GM21515 (cell line): Measurements from ENCODE around the gene PIK3C2B.
A peak's percentile ranks its signal among the peaks of the same experiment; 100 is the strongest.

ENCODE experiments used
- ATAC-seq: cut with Tn5 transposase; IDR thresholded peaks from one replicate; pipeline ENCODE4 v1.9.1; 2021; ENCODE audit not compliant: unreplicated experiment

PIK3C2B gene

DNA sequence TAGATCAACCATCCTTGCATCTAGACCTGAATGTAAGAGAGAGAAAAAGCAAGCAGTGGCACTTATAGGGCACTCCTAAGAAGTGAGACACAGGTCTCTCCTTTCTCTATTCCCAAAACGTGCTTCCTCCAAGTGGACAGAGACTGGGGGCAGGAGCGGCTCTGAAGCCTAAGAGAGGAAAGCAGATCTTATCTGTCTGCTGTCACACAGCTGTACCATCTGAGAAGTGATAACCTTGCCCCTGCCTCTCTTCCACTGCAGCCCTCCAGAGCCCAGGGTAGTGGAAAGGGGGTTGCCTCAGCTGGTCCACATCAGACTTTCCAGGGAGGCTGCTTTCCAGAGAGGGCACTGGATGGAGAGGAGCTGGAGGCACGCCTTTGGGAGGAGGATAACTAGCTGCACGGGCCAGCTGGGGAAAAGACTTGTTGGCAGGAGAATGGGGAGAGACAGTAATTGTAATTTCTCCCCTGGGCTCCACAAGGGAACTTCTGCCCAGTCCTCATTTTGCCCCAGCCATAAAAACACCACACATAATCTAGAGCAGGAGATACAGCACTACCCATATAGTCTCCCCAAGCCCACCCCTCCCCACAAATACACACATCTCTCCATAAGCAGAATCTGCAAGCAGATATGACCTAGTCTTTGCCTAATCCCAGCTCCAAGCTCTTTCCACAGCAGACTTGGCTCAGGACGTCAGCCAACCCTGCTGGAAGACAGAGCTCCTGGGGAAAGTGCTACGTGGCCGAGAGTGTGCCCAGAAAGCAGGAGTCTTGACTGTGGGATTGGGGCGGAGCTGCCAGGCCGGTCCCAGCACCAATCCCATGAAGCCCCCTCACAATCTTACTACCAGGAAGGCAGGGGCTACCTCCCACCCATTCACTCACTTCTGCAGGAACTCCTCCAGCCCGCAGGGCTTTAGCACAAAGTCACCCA, 31.2 kb downstream of the PIK3C2B start:
- ATAC-seq, result no peak

DNA sequence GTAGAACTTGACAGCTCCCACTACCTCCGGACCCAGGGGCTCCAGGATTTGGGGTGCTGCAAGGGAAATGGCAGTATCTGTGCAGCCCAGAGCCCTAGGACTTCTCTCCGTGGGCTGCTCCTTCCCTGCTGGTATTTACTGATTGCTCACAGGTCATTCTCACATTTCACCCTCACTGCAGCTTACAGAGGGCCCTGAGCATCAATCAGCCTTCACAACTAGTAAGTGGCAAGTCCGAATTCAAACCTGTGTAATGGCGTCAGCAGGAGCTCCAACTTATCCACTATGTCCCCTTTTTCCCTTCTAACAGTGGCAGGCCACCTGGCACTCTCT, 32.4 kb downstream of the PIK3C2B start:
- no peak for ATAC-seq

DNA sequence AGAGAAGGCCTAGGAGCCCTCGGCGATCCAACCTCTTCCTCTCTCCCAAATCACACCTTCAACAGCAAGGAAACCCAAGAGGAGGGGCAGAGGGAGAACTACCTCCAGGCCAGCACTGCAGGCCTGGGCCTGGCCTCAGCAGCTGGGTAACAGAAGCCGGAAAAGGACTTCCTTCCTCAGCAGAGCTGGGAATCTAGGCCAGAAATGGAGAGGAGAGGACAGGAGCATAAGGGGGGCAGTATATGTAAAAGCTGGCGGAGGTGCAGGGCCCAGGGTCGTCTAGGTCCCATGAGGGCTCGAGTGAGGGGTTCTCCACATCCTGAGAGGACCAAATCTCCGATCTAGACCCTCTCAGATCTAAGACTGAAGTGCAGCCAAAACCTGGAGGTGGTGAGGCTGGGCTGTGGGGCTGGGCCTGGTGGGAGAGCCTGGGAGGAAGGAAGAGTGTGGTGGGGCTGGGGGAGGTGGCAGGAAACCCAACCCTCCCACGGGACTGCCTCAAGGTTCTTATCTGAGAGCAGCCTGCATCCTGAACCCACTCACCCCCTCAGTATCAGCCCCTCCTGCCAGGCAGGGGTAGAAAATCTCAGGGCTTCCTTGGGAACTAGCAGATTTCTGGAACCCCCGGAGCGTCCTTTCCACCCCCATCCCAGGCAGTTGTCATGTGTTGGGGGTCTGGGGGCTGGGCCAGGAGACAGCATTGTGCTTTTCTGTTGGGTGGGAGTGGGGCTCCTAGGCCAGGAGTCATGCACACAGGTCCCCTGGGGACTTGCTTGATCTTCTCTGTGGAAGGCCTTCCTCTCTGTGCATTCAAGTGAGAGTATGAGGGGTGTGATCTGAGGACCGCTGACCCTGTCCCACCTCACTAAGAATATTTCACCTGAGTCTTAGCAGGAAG, 33.0 kb downstream of the PIK3C2B start:
- ATAC-seq, result no peak

DNA sequence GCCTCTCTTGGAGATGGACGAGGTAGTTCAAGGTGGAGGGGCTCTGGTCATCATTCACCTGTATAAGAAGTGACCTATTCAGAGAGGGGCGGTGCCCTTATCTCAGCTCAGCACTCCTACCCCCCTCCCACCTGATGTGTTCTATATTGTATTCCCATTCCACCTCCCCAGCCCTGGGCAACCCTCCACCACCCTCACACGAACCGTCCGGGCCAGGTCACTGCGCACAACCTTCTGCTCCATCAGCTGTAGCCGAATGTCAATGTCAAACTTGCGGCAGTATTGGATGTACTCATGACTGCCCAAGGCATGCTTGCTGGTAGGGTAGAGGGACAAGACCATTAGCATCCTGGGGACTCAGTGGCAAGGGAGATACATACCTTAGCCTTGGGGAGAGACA, 34.3 kb downstream of the PIK3C2B start:
- ATAC-seq, result no peak

DNA sequence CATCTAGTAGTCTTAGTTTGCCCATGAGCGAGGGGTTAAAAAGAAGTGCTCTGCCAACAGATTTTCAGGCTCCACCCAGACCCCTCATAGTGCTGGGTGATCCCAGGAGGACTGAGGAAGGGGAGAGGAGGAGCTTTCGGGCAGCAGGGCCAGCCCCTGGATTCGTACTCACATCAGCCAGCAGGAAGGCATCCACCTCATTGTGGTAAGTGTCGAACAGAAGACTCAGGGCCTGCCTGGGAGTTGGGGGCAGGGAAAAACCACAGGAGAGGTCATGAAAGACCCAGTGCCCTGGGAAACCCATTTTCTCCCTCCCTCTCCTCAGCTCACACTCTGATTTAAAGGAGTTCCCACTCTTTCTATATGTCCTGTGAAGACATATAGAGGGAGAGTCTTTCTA, 34.9 kb downstream of the PIK3C2B start:
- ATAC-seq, result no peak

DNA sequence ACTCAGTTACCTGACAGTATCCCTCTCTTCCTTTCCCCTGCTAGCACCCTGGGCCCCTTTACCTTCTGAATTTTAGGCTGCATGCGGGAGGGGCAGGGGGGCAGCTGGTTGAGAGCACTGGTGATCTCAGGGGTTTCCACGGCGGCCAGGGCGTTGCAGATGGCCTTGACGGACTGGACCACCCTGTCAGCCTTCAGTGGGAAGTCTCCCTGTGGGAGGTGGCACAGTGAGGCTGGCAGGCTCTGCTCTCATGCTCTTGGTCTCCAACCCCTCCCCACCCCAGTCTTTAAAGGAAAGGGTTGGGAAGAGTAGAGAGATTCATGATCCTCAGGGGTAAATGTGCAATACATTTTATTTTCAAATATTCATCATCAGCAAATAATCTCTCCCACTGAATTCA, 36.9 kb downstream of the PIK3C2B start:
- no peak for ATAC-seq

DNA sequence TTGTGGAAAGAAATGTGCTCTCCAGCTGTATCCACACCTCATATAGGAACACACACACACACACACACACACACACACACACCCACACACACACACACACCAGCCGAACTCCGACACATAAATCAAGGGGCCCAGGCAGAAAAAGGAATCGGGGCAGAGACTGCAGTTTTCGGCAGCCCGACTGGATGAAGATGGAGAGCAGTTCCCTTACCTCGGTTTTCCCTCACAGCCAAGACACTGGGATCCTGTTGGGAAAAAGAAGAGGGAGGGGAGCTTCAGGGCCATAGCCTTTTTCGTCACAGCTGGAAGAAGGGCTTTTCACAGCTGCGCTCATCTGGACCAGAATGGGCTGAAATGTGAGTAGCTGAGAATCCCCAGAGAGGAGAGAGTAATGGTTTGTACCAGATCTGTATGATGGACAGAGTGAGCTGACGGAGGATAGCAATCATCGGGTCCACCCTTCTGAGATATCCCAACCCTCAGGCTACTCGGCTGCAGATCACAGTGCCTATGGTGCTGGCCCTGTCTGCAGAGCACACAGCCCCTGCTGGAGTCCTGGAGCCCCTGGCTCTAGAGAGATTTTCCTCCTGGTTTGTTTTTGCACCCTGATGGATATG, 37.7 kb downstream of the PIK3C2B start:
- no peak for ATAC-seq

DNA sequence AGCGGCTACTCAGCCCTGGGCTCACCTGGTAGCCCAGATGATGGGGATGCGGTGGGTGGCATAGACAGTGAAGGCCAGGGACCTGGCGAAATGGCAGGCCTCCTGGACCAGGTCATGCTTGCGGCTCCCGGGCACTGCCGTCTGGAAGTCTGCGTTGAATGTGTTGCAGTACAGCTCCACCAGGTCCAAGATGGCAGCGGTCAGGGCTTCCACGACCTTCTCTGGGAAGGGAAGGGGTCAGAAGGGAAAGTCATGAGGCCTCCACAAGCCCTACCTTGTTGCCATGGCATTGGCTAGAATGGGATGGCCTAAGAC, 38.8 kb downstream of the PIK3C2B start:
- no peak for ATAC-seq

DNA sequence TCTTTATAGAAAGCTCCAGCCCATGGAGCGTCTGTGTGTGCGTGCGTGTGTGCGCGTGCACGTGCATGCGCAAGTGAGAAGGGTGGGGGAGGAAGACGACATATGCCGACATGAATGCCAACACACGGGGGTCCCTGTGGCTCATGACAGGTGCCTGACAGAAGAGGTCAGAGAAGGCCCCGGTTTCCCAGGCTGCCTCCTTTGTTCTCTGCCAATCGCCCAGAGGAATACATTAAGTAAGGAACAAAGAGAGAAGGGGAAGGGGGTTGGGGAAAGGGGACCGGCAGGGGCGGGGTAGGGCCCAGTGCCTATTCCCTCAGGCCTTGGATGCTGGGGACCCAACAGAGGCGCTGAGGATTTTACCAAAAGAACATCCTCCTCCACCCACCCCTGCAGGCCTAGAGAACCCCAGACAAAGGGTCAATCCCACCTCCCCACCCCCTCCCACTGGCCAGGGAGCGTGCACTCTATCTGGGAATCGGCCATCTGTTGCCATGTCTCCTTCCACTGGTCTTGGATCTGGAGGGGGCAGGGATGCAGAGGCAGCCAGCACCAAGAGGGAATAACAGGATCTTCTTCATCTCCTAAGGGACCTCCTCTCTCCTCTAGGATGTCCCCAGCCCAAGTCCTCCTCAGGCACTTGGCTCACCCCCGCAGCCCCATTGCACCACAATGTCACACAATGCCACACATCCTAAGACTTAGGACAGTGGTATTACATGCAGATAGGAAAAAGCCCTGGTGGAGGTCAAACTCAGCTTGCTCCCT, 39.4 kb downstream of the PIK3C2B start:
- no peak for ATAC-seq

DNA sequence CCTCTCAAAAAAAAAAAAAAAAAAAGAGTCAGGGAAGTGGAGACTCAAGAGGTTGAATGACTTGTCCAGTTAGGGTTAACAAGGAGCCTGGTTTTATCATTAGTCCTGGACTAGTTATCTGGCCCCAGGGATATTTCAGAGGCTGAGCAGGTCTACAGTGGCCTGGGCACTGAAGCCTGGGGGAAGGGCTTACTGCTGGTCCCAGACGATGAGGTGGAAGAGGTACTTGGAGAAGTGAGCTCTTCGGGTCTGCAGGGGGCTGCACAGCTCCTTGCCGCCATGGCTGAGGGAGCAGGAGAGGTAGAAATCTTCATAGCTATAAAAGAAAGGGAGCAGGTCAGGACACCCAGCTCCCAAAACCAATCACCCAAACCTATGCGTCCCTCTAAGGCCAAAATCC, 40.1 kb downstream of the PIK3C2B start:
- ATAC-seq, result no peak

DNA sequence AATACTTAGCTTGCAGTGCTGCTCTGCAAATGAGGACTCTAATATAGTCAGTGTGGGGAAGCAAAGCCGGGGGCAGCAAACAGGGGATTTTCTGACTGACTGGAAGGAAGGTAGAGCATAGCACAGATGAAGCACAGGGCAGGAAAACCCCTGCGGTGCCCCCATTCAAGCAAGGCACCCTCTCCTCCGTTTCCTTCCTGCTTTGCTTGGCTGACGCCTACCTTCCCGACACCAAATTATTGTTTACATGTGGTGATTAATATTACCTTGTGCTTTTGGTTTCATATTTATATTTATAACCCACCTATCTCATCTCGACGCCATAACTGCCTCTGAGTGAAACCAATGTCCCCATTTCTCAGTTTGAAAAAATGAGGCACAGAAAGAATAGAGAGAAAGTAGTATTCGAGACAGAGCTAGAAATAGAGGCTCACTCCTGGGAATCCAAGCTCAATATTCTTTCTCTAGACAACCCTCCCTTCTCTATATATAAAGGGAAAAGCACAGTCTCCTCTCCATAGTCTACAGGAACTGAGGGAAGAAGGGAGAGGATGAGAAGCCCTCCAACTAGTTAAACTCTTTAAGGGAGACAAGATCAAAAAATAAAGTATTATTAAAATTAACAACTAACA, 41.3 kb downstream of the PIK3C2B start:
- ATAC-seq, result peak; percentile 65

DNA sequence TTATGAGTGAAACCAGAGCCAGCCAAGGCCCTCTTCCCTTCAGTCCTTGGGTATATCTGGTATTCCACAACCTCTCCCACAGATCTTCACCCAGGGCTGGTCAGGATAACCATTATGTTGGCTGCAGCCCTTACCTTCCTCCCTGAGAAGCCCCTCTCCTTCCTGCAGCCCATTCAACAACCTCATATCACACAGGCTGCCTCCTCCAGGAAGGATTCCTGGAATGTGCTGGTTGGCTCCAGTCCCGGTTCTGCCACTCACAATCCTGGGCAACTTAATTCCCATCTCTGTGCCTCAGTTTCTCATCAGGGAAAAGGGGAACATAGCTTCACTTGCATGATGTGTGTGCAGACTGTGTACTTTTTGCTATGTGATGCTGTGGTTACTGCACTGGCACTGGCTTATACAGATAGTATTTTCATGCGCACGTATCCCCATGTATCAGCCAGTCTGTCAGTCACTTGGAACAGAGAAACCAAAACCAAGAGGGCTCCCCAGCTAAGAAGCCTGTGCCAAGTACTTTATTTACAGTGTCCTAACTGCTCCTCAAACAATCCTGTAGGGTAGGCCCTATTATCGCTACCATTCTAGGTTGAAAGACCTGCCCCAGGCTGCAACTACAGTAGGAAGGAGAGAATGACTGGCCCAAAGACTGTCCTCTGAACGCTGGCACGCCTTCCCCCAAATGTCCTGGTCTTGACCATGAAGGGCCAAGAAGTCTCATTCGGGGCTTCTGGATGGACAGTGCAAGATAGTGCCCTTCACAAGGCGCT, 43.1 kb downstream of the PIK3C2B start:
- ATAC-seq, result no peak

DNA sequence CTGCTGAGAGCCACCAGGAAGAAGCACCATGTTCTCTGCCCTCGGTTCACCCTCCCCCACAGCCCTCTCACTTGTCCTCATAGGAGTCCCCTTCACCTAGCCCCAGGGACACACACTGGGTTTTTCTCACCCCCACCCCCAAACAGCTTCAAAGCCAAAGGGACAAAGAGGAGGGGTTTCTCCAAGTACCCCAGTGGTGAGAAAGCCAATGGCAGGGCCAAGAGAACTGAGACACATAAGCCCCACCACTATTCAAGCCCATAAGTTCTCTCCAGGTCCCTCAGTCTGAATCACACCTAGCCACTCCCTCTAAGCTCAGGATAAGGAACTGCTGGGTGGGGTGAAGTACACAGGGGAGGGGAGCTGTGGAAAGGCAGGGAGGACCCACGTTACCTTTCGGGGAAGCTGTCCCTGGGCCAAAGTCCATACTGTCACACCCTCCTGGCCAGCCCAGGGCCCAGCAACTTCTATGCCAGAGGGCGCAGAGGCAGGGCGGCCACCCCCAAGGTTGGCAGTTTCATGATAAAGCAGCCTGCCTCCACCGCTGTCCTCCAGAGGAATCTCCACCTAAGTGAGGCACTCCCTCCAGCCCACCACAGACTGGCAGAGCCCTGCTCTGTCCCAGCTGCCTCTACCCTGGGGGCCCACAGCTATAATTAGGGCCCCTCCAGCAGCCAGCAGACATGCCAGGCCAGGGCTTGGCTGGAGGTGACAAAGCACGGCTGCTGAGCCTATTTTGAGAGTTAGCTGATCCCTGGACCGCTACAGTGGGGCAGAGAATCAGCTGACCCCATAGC, 43.9 kb downstream of the PIK3C2B start:
- no peak for ATAC-seq

DNA sequence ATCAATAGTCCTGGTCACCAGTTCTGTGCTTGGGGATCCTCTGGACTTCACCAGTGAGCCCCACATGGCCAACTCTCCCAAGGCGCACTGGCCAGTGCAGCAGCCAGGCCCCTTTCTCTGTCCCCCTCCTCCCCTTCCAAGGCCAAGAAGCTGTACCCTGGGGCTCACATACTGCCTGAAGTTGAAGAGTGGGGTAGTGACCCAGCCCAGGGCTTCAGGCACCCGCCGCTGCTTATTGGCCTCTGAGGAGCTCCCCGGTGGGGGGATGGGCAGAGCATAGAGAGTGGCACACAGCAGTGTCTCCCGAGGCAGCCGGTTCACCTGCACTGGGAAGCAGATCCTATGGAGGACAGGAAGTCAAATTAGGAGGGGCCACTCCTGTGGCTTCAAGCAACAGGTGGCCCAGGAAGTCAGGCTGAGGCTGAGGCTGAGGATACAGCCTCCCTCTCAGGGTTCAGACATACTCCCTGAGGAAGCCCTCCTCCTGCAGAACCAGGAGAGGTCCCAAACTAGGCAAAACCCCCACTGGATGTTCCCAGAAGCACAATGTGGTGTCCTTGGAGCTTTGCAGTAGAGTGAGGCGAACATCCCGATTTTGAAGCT, 44.8 kb downstream of the PIK3C2B start:
- ATAC-seq, result no peak

DNA sequence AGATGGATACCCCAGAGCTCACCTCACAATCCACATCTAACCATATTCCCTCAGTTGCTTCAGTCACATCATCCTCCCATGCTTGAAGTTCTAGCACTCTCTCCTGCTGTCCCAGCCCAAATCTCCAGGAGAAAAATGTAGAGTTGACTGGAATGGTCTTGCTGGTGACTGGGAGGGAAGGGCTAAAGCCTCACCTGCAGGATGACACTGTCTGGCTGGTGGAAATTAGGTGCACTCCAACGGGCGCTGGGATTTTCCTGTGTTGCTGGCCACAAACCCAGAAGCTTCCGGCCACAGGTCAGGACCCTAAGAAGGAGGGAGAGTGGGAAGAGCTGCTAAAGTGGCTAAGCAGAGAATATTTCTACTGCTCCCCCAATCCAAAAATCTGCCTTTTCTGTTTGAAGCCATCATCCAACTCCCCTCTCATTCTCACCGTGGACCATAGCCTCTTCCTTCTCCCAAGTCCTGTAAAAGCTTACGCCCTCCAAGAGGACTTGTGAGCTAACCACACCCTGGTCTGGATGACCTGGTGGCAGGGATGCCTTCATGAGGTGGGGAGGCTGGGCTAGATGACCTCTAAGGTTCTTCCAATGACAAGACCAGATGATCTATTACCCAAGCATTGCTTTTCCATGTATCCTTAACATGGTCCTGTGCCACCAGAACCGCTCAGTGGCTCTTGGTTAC, 45.5 kb downstream of the PIK3C2B start:
- ATAC-seq, result no peak

DNA sequence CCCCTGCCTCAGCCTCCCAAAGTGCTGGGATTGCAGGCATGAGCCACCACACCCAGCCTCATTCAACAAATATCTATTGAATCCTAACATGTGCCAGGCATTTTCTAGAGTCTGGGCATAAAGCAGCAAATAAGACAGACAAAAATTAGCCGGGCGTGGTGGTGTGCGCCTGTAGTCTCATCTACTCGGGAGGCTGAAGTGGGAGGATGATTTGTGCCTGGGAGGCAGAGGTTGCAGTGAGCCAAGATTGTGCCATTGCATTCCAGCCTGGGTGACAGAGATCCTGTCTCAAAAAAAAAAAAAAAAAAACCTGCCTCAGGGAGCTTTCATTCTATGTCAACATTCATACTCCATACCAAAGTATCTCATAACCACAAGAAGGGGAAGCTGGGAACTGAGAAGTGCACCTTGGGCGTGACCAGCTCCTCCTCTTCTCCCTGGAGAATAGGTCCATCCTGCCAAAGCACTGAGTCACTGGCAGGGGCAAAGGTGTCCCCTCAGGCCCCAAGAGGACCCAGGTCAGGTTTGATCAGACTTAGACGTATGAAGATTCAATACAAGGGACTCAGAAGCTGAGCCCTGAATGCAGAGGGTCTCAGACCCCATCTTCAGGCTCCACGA, 46.2 kb downstream of the PIK3C2B start:
- ATAC-seq, result no peak

DNA sequence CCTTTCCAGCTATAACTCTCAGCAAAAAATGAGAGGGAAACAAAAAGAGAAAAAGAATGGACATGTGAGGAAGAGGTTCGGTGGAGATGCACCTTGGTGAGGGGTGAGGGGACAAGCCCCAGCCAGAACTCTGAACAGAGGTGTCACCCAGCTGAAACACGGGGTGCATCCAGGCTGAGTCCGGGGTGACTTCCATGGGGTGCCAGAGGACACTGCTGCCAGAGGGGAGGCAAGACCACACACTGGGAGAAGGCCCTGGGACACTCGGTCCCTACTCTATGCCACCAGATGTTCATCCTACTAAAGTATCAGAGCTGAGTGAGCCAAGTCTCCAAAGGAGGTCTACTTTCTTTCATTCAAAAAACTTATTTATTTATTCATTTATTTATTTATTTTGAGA, 46.9 kb downstream of the PIK3C2B start:
- ATAC-seq, result no peak

DNA sequence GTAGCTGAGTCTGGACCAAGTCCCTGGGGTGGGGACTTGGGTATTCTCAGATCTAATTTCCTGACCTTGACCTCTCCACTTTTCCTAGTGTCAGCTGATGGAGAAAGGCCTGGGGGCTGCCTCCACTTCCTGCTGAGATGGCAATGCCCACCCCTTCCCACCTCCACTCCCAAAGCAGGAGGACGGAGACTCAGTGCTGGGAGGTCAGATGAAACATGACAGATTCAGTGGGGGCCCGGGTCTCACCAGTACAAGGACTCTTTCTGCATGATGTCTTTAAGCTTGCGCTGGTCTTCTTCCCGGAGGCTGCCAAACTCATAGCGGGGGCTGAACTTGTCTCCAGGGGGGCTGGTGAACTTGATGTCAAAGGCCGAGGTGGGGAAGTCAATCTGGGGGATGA, 47.4 kb downstream of the PIK3C2B start:
- ATAC-seq, result no peak
